ENCODE data around the gene CDK17.
A peak's percentile ranks its signal among the peaks of the same experiment; 100 is the strongest.
"Not testable (repeated sequence)": the region's sequence is repeated elsewhere in the genome, so short reads cannot be mapped to it uniquely, and the experiment has no call there.

The CDK17 gene

DNA sequence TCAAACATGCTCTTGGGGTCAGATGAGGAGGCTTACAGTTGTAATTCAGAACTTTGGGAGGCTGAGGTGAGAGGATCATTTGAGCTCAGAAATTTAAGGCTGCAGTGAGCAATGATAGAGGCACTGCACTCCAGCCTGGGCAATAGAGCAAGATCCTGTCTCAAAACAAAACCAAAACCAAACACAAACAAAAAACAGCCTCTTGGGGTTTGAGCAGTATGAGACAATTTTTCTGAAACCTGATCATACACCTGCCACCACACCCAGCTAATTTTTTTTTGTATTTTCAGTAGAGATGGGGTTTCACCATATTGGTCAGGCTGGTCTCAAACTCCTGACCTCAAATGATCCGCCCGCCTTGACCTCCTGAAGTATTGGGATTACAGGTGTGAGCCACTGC, 17.4 kb upstream of the CDK17 start:
- DNase-seq (ENCODE audit: low read depth in 2 of 2) = not testable (repeated sequence)

DNA sequence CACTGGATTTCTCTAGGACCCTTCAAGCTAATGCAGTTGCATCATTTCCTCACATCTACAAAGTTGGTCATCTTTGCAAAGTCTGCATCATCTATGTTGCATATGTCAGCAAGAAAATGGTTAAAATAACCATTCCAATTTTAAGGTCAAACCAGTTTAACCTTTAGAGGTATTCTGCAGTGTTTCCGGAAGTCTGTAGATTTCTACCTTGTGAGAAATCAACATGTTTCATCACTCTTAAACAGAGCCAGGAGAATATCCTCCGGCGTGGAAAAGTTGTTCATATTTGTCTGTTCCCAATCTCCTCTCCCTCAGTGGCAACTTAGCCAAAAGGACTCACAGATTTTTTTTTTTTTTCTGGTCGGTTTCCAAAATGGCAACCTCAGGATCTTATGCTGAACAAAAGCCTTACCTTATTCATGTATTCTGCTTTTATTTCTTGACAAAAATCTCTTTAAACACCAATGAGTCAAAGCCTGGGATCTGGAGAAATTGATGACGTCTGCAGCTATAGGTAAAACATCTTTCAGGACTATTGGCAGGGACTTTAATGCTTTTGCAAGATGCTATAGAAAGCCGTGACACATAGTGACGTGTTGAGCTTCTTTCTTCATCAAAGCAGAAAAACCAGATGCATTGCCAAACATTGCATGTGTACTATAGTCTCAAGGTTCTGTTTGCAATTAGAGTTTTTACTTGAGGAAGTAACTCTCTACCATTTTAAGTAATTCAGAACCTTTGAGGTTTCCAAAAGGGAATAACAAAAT, 16.0 kb upstream of the CDK17 start:
- no peak for DNase-seq (ENCODE audit: low read depth in 2 of 2)

DNA sequence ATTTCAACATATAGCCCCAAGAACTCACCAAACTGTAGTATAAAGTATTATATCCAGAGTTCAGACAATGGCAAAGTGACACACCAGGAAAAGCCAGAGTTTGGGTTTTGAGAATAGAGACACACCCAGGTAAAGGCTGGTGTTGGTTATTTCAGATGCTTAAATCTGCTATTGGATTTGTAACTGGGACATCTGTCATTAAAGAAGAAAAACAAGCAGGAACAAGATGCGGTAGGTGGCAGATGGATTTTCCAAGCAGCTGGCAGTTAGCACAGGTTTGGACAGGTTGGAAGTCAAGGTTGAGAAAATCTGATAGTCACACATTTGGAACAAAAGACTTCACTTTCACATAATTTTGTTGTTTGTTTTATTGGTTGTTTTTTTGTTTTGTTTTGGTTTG, 14.4 kb upstream of the CDK17 start:
- no peak for DNase-seq (ENCODE audit: low read depth in 2 of 2)

DNA sequence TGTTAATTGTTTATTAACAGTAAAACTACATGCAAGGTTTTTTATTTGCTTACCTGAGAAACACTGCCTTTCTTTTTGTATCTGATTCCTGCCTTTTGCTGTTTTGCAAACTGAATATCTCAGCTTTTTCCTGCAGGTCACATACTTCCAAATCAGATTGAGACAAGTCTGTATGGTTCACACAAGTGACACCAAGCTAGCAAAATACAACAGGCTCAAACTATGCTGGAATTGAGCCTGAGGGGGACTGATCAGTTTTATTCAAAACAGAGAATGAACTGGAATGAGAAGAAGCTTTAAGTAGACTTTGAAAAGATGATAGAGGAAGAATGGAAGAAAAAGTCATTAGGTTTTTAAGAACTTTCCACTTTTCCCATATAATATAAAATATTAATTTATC, 12.2 kb upstream of the CDK17 start:
- no peak for DNase-seq (ENCODE audit: low read depth in 2 of 2)

DNA sequence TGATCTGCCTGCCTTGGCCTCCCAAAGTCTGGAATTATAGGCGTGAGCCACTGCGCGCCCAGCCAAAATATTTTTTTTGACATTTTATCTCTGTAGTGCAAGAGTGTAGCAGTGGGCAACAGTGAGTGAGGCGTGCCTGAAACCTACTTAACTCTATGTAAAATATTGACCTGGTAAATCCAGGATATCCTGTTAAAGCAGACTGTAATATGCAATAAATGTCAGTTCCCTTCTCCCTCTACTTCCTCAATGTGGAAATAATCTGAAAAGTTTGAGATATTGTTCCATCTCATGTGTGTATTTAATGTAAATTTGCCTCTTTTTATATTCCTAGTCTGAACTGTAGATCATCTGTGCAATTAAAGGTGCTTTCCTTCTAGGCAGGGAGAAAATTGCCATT, 9.5 kb upstream of the CDK17 start:
- no peak for DNase-seq (ENCODE audit: low read depth in 2 of 2)

DNA sequence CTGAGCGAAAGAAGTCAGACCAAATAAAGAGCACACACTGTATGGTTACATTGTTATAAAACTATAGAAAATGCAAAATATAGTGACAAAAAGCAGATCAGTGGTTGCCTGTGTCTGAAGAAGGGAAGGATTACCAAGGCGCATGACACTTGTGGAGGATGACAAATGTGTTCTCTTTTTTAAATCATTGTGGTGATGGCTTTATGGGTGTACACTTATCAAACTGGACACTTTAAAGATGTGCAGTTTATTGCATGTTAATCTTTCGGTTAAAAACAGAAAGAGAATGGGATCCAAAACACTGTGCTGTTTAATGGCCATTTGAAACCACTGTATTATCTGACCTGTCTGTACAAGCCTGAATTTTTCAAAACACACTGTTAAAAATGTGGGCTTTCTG, 8.8 kb upstream of the CDK17 start:
- no peak for DNase-seq (ENCODE audit: low read depth in 2 of 2)

DNA sequence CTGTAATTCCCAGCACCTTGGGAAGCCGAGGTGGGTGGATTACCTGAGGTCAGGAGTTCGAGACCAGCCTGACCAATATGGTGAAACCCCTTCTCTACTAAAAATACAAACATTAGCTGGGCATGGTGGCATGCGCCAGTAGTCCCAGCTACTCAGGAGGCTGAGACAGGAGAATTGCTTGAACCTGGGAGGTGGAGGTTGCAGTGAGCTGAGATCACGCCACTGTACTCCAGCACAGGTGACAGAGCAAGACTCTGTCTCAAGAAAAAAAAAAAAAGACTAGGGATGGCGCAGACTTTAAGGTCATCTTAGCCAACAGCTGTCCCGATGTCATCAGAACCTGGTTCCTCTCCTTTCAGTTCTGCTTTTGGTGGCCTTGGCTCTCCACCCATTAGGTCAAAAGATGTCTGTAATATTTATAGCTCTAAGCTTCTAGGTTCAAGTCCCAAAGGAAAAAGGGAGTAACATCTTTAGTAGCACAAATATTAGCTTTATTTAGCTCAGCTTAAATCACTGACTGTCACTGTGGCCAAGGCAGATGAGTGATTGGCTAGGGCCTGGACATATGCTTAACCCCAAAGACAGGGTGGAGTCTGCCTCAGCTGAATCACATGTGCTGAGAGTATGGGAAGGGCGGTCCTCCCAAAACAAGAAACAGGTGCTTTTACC, 7.3 kb upstream of the CDK17 start:
- DNase-seq (ENCODE audit: low read depth in 2 of 2) = not testable (repeated sequence)

DNA sequence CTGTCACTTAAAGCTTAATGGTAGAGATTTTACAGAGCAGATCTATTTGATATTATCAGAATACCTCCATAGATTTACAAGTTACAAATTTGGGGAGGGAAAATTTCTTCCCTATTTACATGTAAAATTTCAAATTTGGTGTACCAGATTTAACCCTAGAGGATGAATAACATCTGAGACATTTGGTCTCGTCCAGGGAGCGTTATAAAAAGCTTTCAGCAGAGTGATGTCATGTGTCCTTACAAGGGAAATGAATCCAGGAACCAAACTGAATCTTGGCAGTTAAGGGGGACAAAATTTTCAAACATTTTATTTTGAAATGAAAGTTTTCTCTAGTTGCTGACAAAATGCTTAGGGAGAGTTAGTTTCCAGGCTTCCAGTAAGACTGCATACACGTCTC, 4.5 kb upstream of the CDK17 start:
- DNase-seq (ENCODE audit: low read depth in 2 of 2) = no peak

DNA sequence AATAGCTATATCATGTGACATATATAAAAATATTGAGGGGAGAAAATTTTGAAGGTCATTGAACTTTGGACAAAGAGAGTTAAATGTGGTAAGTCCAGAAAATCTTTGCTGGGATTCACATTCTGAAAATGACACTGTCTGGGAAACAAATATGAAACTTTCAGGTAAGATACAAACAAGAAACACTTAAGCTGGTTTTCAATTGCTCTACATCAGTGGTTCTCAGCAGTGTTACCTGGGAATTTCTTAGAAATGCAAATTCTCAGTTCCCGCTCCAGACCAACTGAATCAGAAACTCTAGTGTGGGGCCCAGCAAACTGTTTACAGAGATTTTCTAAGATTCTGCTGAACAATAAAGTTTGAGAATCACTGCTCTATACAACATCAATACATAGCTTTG, 3.6 kb upstream of the CDK17 start:
- no peak for DNase-seq (ENCODE audit: low read depth in 2 of 2)

DNA sequence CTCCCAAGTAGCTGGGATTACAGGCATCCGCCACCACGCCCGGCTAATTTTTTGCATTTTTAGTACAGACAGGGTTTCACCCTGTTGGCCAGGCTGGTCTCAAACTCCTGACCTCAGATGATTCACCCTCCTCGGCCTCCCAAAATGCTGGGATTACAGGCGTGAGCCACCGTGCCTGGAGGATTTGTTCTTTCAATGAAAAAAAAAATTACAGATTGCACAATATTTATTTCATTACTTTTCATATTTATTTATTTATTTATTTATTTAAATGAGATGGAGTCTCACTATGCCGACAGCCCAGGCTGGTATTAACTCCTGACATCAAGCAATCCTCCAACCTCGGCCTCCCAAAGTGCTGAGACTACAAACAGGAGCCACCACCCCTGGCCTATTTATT, 2.3 kb upstream of the CDK17 start:
- not testable (repeated sequence) for DNase-seq (ENCODE audit: low read depth in 2 of 2)

DNA sequence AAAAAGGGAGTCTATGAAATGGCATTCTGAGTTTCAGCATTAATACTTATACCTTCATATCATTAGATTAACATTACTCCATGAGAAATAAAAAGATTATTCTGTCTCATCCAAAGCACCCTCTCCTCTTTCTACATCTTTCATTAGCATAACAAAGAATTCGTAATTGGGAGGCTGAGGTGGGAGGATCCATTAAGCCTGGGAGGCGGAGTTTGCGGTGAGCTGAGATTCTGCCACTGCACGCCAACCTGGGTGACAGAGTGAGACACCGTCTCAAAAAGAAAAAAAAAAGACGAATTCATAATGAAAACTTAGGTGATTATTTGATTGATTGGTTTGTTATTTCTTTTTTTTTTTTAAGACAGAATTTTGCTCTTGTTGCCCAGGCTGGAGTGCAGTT, 1.8 kb upstream of the CDK17 start:
- no peak for DNase-seq (ENCODE audit: low read depth in 2 of 2)

DNA sequence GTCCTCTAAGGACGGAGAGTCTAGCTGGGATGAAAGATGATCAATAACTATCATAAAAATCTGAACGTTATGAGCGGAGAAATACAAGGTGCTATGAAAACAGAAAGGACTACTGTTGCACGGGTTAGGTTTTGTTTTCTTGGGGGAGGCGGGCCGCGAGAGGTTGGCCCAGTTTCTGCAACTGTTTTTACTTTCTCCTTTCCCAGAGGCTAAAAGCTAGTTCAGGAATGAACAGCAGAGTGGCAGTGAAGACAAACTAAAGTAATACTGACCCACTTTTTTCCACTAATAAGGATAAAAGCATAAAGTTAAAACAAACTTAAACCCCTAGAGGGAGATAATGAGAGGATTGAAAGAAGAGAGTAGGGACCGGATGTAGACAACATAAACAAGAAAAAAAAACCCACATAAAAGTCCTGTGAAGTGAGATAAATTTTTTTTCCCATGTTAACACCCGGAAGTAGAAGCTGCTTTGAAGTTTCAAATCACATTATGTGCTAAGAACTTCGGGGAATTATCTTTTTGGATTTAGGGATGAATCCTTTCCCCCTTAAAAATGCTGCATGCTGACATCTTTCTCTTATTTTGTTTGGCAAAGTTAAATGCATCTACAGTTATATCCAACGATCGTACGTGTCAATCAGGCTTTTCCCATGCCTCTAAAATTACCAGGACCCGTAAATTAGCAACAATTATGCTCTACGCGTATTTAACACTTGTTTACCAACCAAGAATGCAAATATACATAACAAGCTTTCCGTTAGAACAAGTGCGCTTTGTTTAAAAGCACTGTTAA, 1.0 kb upstream of the CDK17 start:
- DNase-seq (ENCODE audit: low read depth in 2 of 2) = no peak

DNA sequence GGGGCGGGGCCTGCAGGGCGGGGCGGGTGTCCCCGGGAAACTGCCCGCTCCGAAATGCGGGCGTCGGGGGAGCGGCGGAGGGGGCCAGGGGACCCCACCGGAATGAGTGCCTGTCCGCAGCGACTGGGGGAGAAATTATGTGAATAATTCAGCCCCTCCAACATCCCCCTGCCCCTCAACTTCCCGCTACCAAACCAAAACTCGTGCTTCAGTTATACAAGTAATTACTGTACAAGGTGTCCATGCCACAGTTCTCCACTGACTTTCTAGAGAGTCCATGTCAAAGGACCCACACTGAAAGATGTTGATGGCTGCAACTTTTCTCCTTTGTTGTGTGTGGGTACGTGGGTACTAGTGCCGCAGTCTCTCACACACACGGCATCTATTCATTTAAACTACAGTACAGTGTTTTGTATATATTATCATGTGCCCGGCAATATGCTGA, 414 bp upstream of the CDK17 start:
- DNase-seq (ENCODE audit: low read depth in 2 of 2) = no peak

DNA sequence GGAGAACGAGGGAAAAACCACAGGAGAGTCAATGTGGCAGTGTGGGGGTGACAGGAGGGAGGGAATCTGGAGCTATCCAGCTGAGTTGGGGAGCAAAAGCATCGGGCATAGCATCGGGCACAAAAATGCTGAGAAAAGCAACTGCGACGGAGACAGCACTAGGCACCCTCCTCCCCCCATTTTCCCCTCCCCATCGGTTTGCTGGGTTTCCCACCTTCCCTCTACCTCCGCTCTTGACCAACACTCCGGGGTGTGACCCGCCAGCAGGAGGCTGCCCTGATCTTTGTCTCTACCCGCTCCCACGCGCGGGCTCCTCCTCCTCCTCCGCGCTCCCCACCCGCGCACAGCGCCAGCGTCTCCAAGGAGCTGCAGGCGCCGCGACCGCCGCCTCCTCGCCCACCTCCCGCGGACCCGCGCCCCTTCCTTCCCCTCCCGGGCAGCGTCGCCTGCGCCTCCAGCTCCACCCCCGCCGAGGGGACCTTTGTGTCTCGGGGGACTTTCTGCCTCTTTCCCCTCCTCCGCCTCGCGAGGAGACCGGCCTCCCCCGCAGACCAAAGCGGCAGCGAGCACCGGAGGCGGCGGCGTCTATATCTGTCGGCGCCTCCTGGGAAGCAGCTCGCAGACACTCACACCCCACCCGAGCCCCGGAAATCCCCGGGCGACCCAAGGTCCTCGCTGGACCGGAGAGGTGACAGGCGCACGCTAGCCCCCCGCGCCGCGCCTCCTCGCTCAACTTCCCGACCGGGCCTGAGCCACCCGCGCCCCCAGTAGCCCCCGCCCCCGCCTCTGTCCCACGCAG, 920 bp downstream of the CDK17 start:
- DNase-seq (ENCODE audit: low read depth in 2 of 2) = peak; percentile 53 to 57

DNA sequence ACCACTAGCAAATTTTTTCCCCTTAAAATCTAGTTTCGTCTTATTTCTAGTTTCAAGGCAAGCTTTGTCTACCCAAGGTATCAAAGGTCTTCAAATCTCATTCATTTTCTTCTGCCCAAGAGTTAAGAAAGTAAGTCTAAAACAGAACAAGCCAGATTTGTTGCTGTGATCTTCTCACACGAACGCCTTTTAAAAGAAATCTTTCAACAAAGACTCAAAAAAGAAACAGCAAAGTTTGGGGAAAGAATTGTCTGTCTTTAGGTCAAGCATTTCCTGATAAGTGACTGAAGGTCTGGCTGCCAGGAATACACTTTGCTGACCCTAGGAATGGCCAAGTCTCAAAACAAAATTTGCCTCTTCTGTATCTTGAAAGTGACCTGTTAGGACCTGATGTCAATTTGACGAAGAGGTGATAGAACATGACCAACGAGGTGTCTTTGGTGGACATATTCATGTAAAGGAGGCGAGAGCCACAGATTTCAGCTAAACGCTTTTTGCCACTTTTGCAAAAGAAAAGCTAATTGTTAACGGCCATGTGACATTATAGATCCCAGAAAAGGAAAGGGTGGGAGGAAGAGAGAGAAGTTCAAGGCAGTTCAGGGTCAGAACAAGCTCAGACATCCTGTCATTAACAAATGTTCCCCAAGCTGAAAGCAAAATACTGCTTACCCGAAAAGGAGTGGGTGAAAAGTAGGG, 1.7 kb downstream of the CDK17 start:
- DNase-seq (ENCODE audit: low read depth in 2 of 2) = no peak

DNA sequence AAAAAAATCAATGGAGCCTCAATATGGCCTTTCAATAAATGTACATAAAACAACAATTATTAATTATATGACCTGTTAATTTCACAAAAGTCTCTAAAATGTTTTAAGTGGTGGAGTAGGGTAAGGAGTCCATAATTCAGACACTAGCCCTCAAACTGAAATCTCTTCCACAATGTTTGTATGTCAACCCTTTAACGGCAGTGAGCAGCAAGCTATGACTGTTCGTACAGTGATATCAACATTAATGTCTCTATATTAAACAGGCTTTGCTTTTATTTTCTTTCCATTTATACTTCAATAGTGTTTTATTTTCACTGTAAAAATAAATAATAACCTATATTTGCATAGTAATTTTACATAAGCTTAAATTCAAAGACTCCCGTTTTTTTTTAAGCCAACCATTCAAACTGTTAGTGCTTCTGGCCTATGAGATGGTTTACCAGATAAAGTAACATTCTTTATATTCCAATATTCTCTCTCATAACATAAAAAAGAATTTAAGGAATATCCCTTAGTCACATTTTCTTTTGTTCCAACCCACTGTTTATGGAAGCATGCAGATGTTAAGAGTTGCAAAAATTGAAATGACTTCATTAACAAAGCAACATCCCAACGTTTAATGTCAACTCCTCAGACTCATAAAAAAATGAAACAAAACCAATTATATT, 2.3 kb downstream of the CDK17 start:
- DNase-seq (ENCODE audit: low read depth in 2 of 2) = no peak

DNA sequence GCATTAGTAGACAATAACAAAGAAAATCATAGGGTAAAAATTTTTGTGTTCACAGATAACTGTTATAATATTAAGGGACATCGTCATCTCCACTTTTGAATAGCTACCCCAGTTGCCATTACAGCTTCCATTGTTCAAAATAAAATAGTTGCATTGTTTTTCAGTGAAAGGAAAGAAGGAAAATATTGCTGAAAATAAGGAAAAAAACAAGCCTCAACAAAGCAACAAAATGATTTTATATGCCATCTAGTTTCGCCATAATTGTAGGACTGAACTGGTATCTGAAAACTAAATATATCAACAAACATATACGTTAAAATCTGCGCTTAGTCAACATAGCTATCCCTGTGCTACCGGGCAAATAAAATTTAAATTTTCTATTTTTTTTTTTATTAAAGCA, 3.3 kb downstream of the CDK17 start:
- DNase-seq (ENCODE audit: low read depth in 2 of 2) = no peak

DNA sequence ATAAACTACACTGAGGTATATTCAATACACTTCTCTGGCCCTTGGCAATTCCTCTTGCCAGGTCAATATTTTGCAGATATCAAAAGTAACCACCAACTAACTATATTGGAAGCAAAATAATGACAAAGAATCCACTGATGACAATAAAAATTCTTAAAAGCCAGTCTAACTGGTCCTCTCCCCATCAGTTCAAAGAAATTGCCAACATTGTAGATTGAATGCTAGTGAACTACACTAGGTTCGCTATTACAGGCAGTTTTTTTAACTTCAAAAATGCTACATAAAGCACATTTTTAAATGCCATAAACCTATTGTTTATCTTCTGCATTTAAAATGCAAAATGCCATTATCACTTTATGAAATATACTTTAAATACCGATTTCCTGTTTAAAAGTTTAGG, 4.0 kb downstream of the CDK17 start:
- no peak for DNase-seq (ENCODE audit: low read depth in 2 of 2)

DNA sequence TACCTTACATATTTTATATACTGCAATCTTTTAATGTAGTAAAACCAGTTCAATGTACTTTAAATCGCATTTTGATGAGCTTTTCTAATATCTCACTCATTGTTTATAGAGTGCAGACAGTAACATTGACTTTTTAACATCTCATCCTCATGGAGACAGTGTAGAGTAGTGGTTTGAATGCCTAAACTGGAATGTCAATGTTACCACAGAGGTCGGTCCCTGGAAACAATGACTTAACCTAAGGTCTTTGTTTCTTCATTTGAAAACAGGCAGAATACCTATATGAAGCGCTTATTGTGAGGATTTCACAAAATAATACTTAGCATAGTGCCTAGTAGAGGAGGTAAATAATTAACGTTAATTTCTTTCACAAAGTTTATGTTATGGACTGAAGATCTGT, 5.0 kb downstream of the CDK17 start:
- no peak for DNase-seq (ENCODE audit: low read depth in 2 of 2)

DNA sequence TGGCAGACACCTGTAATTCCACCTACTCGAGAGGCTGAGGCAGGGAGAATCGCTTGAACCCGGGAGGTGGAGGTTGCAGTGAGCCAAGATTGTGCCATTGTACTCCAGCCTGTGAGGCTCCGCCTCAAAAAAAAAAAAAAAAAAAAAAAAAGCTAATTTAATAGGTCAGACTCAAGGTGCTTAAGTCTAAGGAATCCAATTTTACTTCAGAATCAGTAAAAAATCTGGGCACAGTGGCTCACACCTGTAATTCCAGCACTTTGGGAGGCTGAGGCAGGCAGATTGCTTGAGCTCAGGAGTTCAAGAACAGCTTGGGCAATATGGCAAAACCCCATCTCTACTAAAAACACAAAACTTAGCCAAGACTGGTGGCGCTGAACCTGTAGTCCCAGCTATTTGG, 7.0 kb downstream of the CDK17 start:
- DNase-seq (ENCODE audit: low read depth in 2 of 2) = not testable (repeated sequence)

DNA sequence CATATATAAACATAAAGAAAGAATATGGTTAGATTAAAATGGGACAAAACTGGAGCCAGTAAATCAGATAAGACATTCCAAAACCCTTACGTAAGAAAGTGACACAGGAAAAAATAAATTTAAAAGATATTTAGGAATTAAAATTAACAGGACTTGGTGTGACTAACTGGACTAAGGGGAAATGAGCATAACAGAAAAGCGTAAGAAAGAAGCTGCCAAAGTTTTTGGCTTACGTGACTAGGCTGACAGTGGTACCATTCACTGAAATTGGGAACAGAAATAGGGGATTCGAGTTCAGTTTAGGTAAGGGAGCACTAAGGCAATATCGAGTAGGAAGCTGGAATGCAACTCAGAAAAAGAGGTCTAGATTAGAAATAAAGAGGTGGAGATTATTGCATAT, 7.8 kb downstream of the CDK17 start:
- DNase-seq (ENCODE audit: low read depth in 2 of 2) = no peak
